Epithelial cell of proximal tubule (primary cell): Measurements from ENCODE around the gene SDF4. TPM values are rescaled to one million over a fixed set of nuclear protein-coding genes. Genes with fewer than 3 reads are reported as not detected.

ENCODE experiments used
- DNase-seq: peaks from one replicate; pipeline ENCODE4 v3.0.0-alpha.2; 2011; ENCODE audit warnings: low read depth
- H3K4me3 ChIP-seq: 2 replicates; pipeline ENCODE4 v1.5.1; 2011; ENCODE audit warnings: low read depth, mild to moderate bottlenecking, low read length
- total RNA-seq: library from RNA; depleted of rRNA; stranded (reverse); fragments of >200 nt; gene quantifications from 2 replicates; pipeline ENCODE4 v1.2.3, GENCODE V29; 2015
- TF ChIP-seq, protein P1 (sequence below): conservative IDR thresholded peaks from 2 replicates; pipeline ENCODE4 v1.5.1; 2012; ENCODE audit warnings: low read depth, mild to moderate bottlenecking, low read length

The SDF4 gene
- total RNA-seq, 1 donor from 2014 or later = 149 TPM

DNA sequence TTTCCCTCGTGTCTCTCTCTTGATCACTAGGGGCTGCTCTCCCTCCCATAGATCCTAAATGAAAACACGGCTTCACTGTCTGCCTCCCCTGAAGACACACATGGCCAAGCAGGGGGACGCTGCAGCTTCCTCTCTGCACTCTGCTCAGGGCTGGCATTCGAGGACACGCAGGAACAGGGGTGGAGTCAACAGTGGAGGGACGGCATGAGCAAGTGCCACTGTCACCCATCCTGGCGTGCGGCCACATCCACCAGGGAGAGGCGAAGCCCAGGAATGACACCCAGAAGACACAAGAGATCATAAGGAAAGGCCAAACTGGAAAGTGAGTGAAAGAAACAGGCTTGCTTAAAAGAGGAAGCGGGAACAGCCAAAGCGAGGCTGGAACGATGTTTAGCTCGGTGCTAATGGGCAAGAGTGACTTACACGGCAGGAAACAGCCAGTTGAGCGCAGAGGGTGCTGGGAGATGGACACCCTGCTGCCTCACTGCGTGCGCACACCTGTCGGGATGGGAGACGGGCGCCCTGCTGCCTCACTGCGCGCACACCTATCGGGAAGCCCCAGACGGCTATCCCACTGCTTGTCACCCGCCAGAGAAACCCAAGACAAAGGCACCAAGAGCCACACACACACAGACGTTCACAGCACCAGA is 28.3 kb upstream of the SDF4 start:
- H3K4me3 ChIP-seq = no peak overlapping the region
- TF ChIP-seq, protein P1, sequence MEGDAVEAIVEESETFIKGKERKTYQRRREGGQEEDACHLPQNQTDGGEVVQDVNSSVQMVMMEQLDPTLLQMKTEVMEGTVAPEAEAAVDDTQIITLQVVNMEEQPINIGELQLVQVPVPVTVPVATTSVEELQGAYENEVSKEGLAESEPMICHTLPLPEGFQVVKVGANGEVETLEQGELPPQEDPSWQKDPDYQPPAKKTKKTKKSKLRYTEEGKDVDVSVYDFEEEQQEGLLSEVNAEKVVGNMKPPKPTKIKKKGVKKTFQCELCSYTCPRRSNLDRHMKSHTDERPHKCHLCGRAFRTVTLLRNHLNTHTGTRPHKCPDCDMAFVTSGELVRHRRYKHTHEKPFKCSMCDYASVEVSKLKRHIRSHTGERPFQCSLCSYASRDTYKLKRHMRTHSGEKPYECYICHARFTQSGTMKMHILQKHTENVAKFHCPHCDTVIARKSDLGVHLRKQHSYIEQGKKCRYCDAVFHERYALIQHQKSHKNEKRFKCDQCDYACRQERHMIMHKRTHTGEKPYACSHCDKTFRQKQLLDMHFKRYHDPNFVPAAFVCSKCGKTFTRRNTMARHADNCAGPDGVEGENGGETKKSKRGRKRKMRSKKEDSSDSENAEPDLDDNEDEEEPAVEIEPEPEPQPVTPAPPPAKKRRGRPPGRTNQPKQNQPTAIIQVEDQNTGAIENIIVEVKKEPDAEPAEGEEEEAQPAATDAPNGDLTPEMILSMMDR = no peak
- no peak for DNase-seq

DNA sequence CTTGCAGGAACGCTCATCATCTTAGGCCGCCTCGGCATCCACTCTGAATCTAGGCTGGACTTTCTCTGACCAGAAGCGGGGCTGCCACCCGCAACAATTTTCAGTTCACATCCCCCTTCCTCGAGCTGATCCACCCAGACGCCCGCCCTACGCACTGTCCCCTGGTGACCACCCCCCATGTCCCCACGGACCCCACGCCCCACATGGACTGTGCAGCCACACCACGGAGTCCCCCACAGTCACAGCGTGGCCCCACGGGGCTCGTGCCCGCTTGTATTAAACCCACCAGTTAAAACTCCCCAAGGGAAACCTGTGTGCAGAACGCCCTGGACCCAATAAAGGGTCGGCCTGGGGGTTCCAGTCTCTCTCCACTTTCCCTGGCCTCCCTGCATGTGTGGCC is 27.7 kb upstream of the SDF4 start:
- TF ChIP-seq, protein P1 = no peak
- DNase-seq = no peak
- no peak overlapping the region for H3K4me3 ChIP-seq

DNA sequence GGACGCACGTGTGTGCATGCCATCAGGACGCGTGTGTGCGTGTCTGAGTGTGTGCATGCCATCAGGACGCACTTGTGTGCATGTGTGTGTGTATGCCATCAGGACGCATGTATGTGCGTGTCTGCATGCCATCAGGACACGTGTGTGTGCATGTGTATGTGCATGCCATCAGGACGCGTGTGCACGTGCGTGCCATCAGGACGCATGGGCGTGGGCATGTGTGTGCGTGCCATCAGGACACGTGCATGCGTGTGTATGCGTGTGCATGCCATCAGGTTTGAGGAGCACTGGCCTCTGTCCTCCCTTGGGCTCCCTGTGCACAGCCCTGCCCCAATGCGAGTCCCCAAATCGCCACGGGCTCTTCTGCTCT is 27.3 kb upstream of the SDF4 start:
- DNase-seq = no peak
- TF ChIP-seq, protein P1 = no peak
- H3K4me3 ChIP-seq = no peak overlapping the region

DNA sequence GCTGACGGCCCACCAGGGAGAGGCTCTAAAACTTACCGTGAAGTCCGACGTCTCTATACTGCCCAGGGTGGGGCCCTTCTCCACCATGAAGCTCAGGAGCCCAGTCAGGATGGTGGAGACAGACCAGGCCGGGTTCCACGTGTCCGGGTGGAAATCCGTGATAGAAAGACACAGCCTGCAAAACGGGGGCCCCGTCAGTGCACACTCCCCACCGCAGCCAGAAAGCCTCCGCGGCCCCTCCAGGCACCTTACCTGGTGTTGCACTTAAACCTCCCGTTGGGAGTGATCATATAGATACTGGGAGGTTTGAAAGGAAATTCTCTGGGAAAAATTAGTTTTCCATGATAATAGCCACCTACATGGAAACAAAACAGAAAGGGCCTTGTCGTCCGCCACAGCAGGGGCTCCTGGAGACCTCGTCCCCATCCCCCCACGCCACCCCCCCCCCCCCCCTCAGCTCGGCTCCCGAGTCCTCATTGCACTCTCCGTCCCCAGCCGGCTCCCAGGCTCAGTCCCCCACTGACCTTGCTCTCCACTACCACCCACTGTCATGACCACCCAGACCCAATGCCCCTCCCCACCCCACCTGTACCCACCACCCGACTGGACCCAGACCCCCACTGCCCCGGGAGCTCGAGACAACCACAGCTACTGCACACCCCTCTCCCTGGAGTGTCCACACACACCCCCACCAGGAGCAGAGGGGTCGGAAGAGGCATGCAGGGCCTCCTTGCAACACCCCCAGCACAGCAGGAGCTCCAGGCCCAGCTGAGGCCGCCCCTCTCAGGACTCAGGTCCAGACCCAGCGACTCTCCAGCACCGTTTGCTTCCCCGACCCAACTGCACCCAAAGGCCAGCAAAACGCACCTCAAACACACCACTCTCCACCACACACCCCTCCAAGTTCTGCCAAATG is 25.4 kb upstream of the SDF4 start:
- H3K4me3 ChIP-seq = no peak overlapping the region
- TF ChIP-seq, protein P1 = no peak
- DNase-seq = no peak

DNA sequence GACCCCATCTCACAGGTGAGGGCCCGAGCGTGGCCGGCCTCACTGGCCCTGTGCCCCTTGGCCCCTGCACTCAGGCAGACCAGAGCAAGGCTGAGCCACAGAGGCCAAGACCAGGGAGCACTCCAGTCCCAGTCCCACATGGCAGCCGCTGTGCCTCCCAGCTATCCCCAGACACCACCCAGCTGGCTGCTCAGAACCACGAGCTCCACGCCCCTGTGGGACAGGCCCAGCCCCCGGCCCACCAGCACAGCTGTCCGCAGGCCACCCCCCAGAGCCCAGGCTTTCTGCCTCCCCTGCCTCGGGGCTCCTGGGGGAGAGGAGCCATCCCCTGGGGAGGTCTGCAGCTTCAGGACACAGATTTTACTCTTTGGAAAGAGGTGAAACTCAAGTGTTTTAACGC is 23.8 kb upstream of the SDF4 start:
- TF ChIP-seq, protein P1 = no peak
- no peak for DNase-seq
- no peak overlapping the region for H3K4me3 ChIP-seq

DNA sequence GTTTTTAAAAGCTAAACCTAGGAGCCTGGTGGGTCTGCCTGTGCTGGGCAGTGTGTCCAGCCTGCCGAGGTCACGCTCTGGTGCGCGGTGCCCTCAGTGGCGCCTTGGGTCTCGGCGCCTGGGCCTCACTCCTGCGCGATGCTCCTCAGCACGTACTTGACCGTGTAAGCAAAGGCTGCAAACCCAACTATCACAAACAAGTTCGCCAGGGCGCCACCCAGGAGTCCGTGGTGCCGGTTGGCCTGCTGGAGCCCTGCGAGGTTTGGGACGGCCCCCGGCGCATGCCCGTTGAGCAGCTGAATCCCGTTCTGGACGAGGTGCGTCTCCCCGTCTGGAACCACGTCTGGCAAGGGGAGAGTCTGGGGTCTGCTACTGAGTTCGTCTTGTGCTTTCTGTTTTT is 23.3 kb upstream of the SDF4 start:
- TF ChIP-seq, protein P1 = no peak
- no peak for DNase-seq
- H3K4me3 ChIP-seq = no peak overlapping the region
